Measurements from ENCODE around the gene EDRF1. TPM values are rescaled to one million over a fixed set of nuclear protein-coding genes. Genes with fewer than 3 reads are reported as not detected.

The EDRF1 gene
- total RNA-seq, 1 donor from 2014 or later, result 43.4 TPM

- no peak overlapping the region for H3K27ac Mint-ChIP-seq
- no peak overlapping the region for H3K4me3 Mint-ChIP-seq
- no peaks in the 10 kb centered on the region for H3K27me3 Mint-ChIP-seq (ENCODE audit: insufficient read depth)
- H3K4me1 Mint-ChIP-seq (ENCODE audit: low read depth), result no peaks in the 10 kb centered on the region
- DNase-seq (ENCODE audit: low spot score), result no peak
- intact Hi-C loops (cut with micrococcal nuclease), result loop anchor here (5.0 kb wide), 1 partner anchor 35 kb away; no protein-coding TSS in a partner anchor
- peaks cover 53% of the 10 kb centered on the region for H3K36me3 Mint-ChIP-seq (ENCODE audit: low read depth)
- no peaks in the 10 kb centered on the region for H3K9me3 Mint-ChIP-seq
These were observed 37.5 kb downstream of the EDRF1 start for GRCh38 chr10:125756853-125757487.

DNA sequence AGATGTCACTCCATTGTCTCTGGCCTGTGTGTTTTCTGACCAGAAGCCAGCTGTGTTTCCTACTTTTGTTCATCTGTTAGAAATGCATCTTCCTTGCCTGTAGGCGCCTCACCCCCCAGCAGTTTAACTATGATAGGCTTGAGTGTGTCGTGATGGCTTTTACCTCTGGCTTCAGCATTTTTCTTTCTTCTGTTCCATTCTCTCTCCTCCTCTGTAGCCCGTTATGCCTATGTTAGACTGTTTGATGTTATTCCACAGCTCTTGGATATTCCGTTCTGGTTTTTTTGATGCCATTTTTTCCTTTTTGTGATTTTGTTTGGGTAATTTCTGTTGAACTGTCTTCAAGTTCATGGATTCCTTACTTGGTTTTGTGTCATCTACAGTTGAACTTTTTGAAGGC, 38.2 kb downstream of the EDRF1 start:
- intact Hi-C loops (cut with micrococcal nuclease), result loop anchor here (5.0 kb wide), 1 partner anchor 35 kb away; no protein-coding TSS in a partner anchor
- no peak overlapping the region for H3K27ac Mint-ChIP-seq
- no peaks in the 10 kb centered on the region for H3K4me1 Mint-ChIP-seq (ENCODE audit: low read depth)
- no peaks in the 10 kb centered on the region for H3K27me3 Mint-ChIP-seq (ENCODE audit: insufficient read depth)
- H3K36me3 Mint-ChIP-seq (ENCODE audit: low read depth), result peaks cover 57% of the 10 kb centered on the region
- DNase-seq (ENCODE audit: low spot score), result no peak
- no peaks in the 10 kb centered on the region for H3K9me3 Mint-ChIP-seq
- no peak overlapping the region for H3K4me3 Mint-ChIP-seq

DNA sequence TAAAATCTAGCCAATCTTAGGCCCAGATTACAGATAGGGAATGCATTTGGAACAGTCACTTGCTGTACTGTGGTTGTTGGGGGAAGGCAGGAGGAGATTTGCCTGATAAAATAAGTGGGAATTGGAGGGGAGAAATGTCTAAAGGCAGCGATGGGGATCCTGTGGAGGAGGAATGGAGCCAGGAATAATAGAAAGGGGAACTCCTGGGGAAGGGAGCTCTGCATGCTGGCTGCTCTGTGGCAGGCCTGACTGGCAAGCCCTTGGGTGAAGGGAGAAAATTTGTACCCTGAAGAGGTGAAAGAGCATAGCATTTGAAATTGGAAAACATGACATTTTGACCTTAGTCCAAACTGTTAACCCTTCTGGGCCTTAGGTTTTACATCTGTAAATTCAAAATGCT, 42.5 kb downstream of the EDRF1 start:
- H3K9me3 Mint-ChIP-seq, result no peaks in the 10 kb centered on the region
- H3K4me3 Mint-ChIP-seq, result no peak overlapping the region
- H3K27me3 Mint-ChIP-seq (ENCODE audit: insufficient read depth), result no peaks in the 10 kb centered on the region
- intact Hi-C loops (cut with micrococcal nuclease), result no loop called here
- H3K4me1 Mint-ChIP-seq (ENCODE audit: low read depth), result no peaks in the 10 kb centered on the region
- DNase-seq (ENCODE audit: low spot score), result no peak
- no peak overlapping the region for H3K27ac Mint-ChIP-seq
- peaks cover 60% of the 10 kb centered on the region for H3K36me3 Mint-ChIP-seq (ENCODE audit: low read depth)

GRCh38 chr10:125762692-125763648, 43.5 kb downstream of the EDRF1 start:
- H3K9me3 Mint-ChIP-seq, result no peaks in the 10 kb centered on the region
- H3K27me3 Mint-ChIP-seq (ENCODE audit: insufficient read depth), result no peaks in the 10 kb centered on the region
- no peak overlapping the region for H3K4me3 Mint-ChIP-seq
- H3K27ac Mint-ChIP-seq, result no peak overlapping the region
- H3K4me1 Mint-ChIP-seq (ENCODE audit: low read depth), result no peaks in the 10 kb centered on the region
- intact Hi-C loops (cut with micrococcal nuclease), result no loop called here
- DNase-seq (ENCODE audit: low spot score), result no peak
- peaks cover 60% of the 10 kb centered on the region for H3K36me3 Mint-ChIP-seq (ENCODE audit: low read depth)

GRCh38 chr10:125765835-125766234, 46.3 kb downstream of the EDRF1 start:
- no peak for DNase-seq (ENCODE audit: low spot score)
- no peaks in the 10 kb centered on the region for H3K4me1 Mint-ChIP-seq (ENCODE audit: low read depth)
- no peak overlapping the region for H3K4me3 Mint-ChIP-seq
- no peaks in the 10 kb centered on the region for H3K9me3 Mint-ChIP-seq
- H3K36me3 Mint-ChIP-seq (ENCODE audit: low read depth), result peaks cover 46% of the 10 kb centered on the region
- H3K27me3 Mint-ChIP-seq (ENCODE audit: insufficient read depth), result no peaks in the 10 kb centered on the region
- intact Hi-C loops (cut with micrococcal nuclease), result no loop called here
- no peak overlapping the region for H3K27ac Mint-ChIP-seq

DNA sequence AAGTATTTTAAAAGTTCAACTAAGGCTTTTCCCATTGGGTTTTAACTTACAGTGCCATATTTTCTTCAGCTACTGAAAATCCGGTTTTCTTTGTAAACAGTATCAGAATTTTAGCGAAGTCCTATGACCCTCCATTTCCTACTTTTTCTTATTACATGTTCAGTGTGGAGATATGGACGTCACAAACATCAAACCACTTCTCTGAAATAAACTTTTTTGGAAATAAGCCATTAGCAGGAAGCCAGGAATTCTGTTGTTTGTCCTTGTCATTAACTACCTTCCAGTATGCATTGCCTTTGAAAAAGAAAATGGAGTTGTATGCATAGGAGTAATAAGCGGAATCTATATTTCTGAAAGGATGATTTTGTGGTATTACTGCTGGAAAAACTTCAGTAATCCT, 47.0 kb downstream of the EDRF1 start:
- no peaks in the 10 kb centered on the region for H3K4me1 Mint-ChIP-seq (ENCODE audit: low read depth)
- H3K27ac Mint-ChIP-seq, result no peak overlapping the region
- no peak overlapping the region for H3K4me3 Mint-ChIP-seq
- H3K9me3 Mint-ChIP-seq, result no peaks in the 10 kb centered on the region
- H3K27me3 Mint-ChIP-seq (ENCODE audit: insufficient read depth), result no peaks in the 10 kb centered on the region
- H3K36me3 Mint-ChIP-seq (ENCODE audit: low read depth), result peaks cover 42% of the 10 kb centered on the region
- DNase-seq (ENCODE audit: low spot score), result no peak
- intact Hi-C loops (cut with micrococcal nuclease), result no loop called here

DNA sequence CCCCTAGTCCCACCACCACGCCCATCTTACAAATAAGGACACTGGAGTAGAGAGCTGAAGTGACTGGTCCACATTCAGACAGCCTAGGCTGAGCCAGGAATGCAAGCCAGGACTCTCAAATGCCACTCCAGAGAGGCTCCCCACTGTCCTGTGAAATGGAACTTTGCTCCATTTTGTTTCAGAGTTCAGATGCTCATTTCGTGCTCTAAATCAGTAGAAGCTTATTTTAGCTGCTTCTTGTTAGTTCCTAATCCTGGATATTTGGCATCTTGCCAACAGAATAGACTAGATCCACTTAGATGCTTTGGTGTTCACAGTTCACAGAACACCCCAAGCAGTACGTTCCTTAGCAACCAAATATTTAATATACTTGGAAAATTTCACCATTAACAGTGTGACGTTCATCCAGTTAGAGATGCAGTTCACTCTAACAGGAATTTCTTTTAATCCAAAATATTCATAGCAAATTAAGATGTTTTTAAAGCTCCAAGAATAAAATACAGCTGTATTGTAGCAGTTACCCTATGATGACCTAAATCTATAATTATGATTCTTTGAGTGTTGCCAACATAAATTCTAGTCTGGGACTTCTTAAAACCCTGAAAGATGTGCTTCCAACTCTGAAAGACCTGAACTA, 48.8 kb downstream of the EDRF1 start:
- DNase-seq (ENCODE audit: low spot score), result no peak
- Mint-ChIP-seq H3K36me3 (ENCODE audit: low read depth) (peaks cover 33% of the 10 kb centered on the region), H3K4me1 (ENCODE audit: low read depth) (no peaks in the 10 kb centered on the region), H3K27me3 (ENCODE audit: insufficient read depth) (no peaks in the 10 kb centered on the region), H3K4me3 (no peak overlapping the region), H3K27ac (no peak overlapping the region), H3K9me3 (no peaks in the 10 kb centered on the region)
- intact Hi-C loops (cut with micrococcal nuclease), result no loop called here

- Mint-ChIP-seq H3K4me1 (ENCODE audit: low read depth) (no peaks in the 10 kb centered on the region), H3K36me3 (ENCODE audit: low read depth) (peaks cover 26% of the 10 kb centered on the region), H3K27ac (no peak overlapping the region), H3K9me3 (no peaks in the 10 kb centered on the region), H3K27me3 (ENCODE audit: insufficient read depth) (no peaks in the 10 kb centered on the region), H3K4me3 (no peak overlapping the region)
- intact Hi-C loops (cut with micrococcal nuclease), result no loop called here
- DNase-seq (ENCODE audit: low spot score), result no peak
These were observed 49.7 kb downstream of the EDRF1 start for GRCh38 chr10:125769175-125769574.

DNA sequence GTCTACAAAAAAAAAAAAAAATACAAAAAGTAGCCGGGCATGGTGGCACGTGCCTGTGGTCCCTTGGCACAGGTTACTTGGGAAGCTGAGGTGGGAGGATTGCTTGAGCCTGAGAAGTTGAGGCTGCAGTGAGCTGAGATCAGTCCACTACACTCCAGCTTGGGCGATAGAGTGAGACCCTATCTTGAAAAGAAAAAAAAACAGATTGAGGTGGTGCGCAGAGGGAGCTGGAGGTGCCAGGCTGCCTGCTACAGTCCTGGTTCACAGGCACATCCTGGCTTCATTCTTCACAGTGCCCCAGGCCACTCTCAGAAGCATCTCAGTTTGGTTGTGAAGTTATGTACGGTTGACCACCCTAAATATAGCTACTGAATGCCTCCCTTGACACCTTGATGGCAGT, 51.3 kb downstream of the EDRF1 start:
- Mint-ChIP-seq H3K36me3 (ENCODE audit: low read depth) (peaks cover 14% of the 10 kb centered on the region), H3K4me3 (no peak overlapping the region), H3K9me3 (no peaks in the 10 kb centered on the region), H3K27ac (no peak overlapping the region), H3K4me1 (ENCODE audit: low read depth) (no peaks in the 10 kb centered on the region), H3K27me3 (ENCODE audit: insufficient read depth) (no peaks in the 10 kb centered on the region)
- intact Hi-C loops (cut with micrococcal nuclease), result no loop called here
- no peak for DNase-seq (ENCODE audit: low spot score)

- Mint-ChIP-seq H3K27ac (no peak overlapping the region), H3K36me3 (ENCODE audit: low read depth) (peaks cover 7% of the 10 kb centered on the region), H3K4me3 (no peak overlapping the region), H3K27me3 (ENCODE audit: insufficient read depth) (peaks cover under 1% of the 10 kb centered on the region), H3K9me3 (no peaks in the 10 kb centered on the region), H3K4me1 (ENCODE audit: low read depth) (no peaks in the 10 kb centered on the region)
- no peak for DNase-seq (ENCODE audit: low spot score)
- intact Hi-C loops (cut with micrococcal nuclease), result no loop called here
These were observed 52.8 kb downstream of the EDRF1 start for GRCh38 chr10:125772112-125772863.

DNA sequence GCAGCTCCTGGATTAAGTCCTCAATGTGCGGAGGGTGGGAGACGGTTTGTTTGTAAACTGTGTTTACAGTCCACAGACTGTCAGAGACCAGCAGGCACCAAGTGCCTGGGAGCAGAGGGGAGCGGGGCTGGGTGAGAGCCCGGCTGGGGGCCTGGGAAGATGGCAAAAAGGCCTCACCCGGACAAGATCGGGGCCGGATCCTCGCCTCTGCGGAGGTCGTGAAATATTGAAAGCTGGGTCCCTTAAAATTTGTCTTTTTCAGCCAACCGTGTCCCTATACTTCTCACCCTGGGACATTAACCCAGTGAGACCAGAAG, 53.3 kb downstream of the EDRF1 start:
- H3K4me1 Mint-ChIP-seq (ENCODE audit: low read depth), result no peaks in the 10 kb centered on the region
- intact Hi-C loops (cut with micrococcal nuclease), result no loop called here
- no peak overlapping the region for H3K4me3 Mint-ChIP-seq
- H3K36me3 Mint-ChIP-seq (ENCODE audit: low read depth), result peaks cover 3% of the 10 kb centered on the region
- DNase-seq (ENCODE audit: low spot score), result no peak
- H3K27ac Mint-ChIP-seq, result no peak overlapping the region
- H3K9me3 Mint-ChIP-seq, result no peaks in the 10 kb centered on the region
- peaks cover 2% of the 10 kb centered on the region for H3K27me3 Mint-ChIP-seq (ENCODE audit: insufficient read depth)

DNA sequence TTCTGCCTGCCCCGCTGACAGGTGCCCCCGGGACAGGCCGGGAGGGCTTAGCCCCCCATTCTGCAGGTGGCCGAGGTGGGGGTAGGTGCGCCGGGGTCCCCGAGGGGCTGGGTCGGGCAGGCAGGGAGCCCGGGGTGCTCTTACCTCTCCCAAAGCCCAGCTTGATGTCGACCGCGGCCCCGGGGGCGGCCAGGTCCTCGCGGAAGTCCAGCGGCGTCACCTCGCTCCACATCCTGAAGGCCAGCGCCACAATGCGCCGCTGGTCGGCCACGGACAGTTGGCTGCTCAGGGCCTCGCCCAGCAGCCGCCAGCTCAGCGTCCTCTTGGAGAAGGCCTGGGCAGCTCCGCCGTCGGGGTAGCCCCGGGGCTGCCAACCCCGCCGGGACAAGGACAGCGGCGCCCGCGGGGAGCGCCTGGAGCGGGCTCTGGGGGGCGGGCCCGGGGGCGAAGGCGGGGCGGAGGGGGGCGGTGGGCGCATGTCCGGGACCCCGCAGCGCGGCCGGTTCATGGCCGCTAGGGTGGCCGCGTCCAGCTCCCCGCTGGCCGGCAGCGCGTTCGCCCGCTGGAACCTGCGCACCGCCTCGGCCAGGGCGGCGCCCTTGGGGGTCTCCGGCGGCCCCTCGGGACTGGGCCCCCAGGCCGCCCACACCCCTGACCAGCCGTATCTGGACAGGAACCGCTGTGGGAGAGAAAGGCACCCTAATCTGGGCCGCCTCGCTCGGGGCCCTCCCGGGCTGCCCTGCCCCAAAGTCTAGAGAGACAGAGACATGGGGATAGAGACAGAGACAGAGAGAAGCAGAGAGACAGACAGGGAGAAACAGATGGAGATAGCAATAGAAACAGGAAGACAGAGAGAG, 54.4 kb downstream of the EDRF1 start:
- Mint-ChIP-seq H3K27me3 (ENCODE audit: insufficient read depth) (peaks cover 2% of the 10 kb centered on the region), H3K27ac (no peak overlapping the region), H3K9me3 (no peaks in the 10 kb centered on the region), H3K4me1 (ENCODE audit: low read depth) (no peaks in the 10 kb centered on the region), H3K36me3 (ENCODE audit: low read depth) (no peaks in the 10 kb centered on the region), H3K4me3 (no peak overlapping the region)
- DNase-seq (ENCODE audit: low spot score), result no peak
- intact Hi-C loops (cut with micrococcal nuclease), result no loop called here

All from activated T-helper 1 cell treated with anti-CD3 and anti-CD28 coated beads, Interleukin-12 subunit alpha, Interleukin-12 subunit beta, Interleukin-2, Interleukin-4 antibody, amounts not matched to agents 30 ng/mL and 10 ng/mL and 1 ng/mL, durations not matched to agents 14 hours and 24 hours and 36 hours (primary cell).